Spleen (tissue), 11 donors: ENCODE data around the gene STX4. TPM values are rescaled to one million over a fixed set of nuclear protein-coding genes. Genes with fewer than 3 reads are reported as not detected.
A peak's percentile ranks its signal among the peaks of the same experiment; 100 is the strongest.

Experiments
- DNase-seq: peaks from one replicate; pipeline ENCODE4 v3.0.0-alpha.2; 2020
- H3K27ac ChIP-seq, 8 donors: fragments of 200-600 bp; sonication (generic) in 7 of 8; 1 replicate in 4 of 8; 2 replicates in 4 of 8; pipeline versions ENCODE4 v1.5.0 to v1.8.0; 2016 to 2021; ENCODE audit warnings: inconsistent platforms in 4 of 8, mild to moderate bottlenecking in 4 of 8, moderate library complexity in 1 of 8
- H3K27me3 ChIP-seq, 7 donors: fragments of 200-600 bp; sonication (generic) in 6 of 7; replicated peaks in 1 of 7; 1 replicate in 4 of 7; 2 replicates in 3 of 7; pipeline versions ENCODE4 v1.5.0 to v1.8.0; 2016 to 2021; ENCODE audit warnings: inconsistent platforms in 3 of 7, mild to moderate bottlenecking in 1 of 7
- H3K36me3 ChIP-seq, 6 donors: fragments of 200-600 bp; sonication (generic) in 5 of 6; 1 replicate in 4 of 6; 2 replicates in 2 of 6; pipeline versions ENCODE4 v1.5.0 to v1.8.0; 2016 to 2021; ENCODE audit warnings: inconsistent platforms in 2 of 6
- H3K4me1 ChIP-seq, 6 donors: fragments of 200-600 bp; sonication (generic) in 5 of 6; 1 replicate in 3 of 6; 2 replicates in 3 of 6; pipeline versions ENCODE4 v1.5.0 to v1.8.0; 2016 to 2021; ENCODE audit warnings: inconsistent platforms in 3 of 6
- H3K4me3 ChIP-seq, 8 donors: fragments of 200-600 bp; sonication (generic) in 7 of 8; 1 replicate in 4 of 8; 2 replicates in 4 of 8; pipeline versions ENCODE4 v1.5.0 to v1.8.0; 2016 to 2021; ENCODE audit warnings: inconsistent platforms in 4 of 8, mild to moderate bottlenecking in 4 of 8, moderate library complexity in 2 of 8
- H3K9me3 ChIP-seq, 8 donors: fragments of 200-600 bp; sonication (generic) in 7 of 8; 1 replicate in 4 of 8; 2 replicates in 4 of 8; pipeline versions ENCODE4 v1.5.0 to v1.8.0; 2016 to 2021; ENCODE audit warnings: inconsistent platforms in 4 of 8
- POLR2A ChIP-seq, 3 donors: fragments of 450-650 bp; IDR thresholded peaks; one replicate each; pipeline ENCODE4 v1.5.1; 2017; ENCODE audit warnings: antibody characterized with exemption in 3 of 3, mild to moderate bottlenecking in 1 of 3
- POLR2AphosphoS5 ChIP-seq, 3 donors: sonication (generic); formaldehyde crosslinking; IDR thresholded peaks; one replicate each; pipeline ENCODE4 v1.5.1; 2017; ENCODE audit warnings: antibody characterized with exemption in 3 of 3
- WGBS, 5 donors: extraction: QIAGEN DNeasy Blood & Tissue Kit in 3 of 5; methylation state at CpG; one replicate each; pipeline versions ENCODE4 v1.1.5 to v1.1.7; 2013 to 2018; 5-methylcytosine and 5-hydroxymethylcytosine counted together
- intact Hi-C: fragments of 100-400 bp; cut with DNase I; formaldehyde crosslinking; loops from one replicate; pipeline ENCODE4 v1.15.0; 2023; ENCODE audit warnings: low total_unique reads
- polyA plus RNA-seq, 3 donors: library from polyadenylated mRNA; stranded (reverse); fragments of 200-250 nt; gene quantifications; one replicate each; pipeline ENCODE4 v1.2.1, GENCODE V29; 2013
- total RNA-seq, 7 donors: library from RNA; depleted of rRNA in 3 of 7; stranded (reverse); fragments of >200 nt in 3 of 7; fragmentation: NEBNext Ultra II Directional in 4 of 7; extraction: Animal tissue kit (Norgen Biotek cat#: 25700) in 4 of 7; gene quantifications; one replicate each; pipeline versions ENCODE4 v1.1.0 to v1.2.1, GENCODE V29; 2016 to 2021
- TF ChIP-seq, protein P1 (sequence below), 11 experiments: fragments of 200-600 bp in 7 of 11; fragments of 450-650 bp in 4 of 11; sonication (generic) in 4 of 11; IDR thresholded peaks in 8 of 11; conservative IDR thresholded peaks in 3 of 11; 1 replicate in 7 of 11; 2 replicates in 4 of 11; pipeline versions ENCODE4 v1.4.0 to v1.8.0; 2016 to 2021; ENCODE audit warnings: antibody characterized with exemption in 11 of 11, inconsistent platforms in 4 of 11, mild to moderate bottlenecking in 1 of 11
- donor health status: healthy with polysubstance abuse.
- donor health status: DM: no; HTN: no; CAD: no; lungs with moderate emphysema.
- donor health status: DM: no; HTN: no; CAD: no.
- donor health status: Bipolar disorder and iron deficiency.
- donor health status: healthy.
- donor health status: DM: no; HTN: no; CAD: no.
- donor health status: DM: yes; HTN: yes; CAD: no.

The STX4 gene
- total and polyA plus RNA-seq, 10 donors, result 54.0 to 135 (median 86.9) TPM

DNA sequence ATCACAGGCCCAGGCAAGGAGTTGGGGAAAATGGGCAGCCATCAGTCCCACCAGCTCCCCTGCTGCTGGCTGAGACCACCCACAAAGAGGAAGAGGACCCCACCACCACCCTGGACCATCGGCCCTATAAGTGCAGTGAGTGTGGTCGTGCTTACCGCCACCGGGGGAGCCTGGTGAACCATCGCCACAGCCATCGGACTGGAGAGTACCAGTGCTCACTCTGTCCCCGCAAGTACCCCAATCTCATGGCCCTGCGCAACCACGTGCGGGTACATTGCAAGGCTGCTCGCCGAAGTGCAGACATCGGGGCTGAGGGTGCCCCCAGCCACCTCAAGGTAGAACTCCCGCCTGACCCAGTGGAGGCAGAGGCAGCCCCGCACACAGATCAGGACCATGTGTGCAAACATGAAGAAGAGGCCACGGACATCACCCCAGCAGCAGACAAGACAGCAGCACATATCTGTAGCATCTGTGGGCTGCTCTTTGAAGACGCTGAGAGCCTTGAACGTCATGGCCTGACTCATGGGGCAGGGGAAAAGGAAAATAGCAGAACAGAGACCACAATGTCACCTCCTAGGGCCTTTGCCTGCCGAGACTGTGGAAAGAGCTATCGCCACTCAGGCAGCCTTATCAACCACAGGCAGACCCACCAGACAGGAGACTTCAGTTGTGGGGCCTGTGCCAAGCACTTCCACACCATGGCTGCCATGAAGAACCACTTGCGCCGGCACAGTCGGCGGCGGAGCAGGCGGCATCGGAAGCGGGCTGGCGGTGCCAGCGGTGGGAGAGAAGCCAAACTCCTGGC is 44.4 kb downstream of the STX4 start:
- no peaks in the 10 kb centered on the region for H3K9me3 ChIP-seq
- 92 to 97% (median 95%) methylated on average over 16 to 30 of the region's 30 CpGs for WGBS, 5 donors
- no peak overlapping the region for H3K27ac ChIP-seq
- H3K4me3 ChIP-seq, result no peak overlapping the region
- intact Hi-C loops, result no loop called here
- TF ChIP-seq POLR2AphosphoS5 (IDR thresholded peaks at IDR 0.05) (peak in 2 of 3 donors; percentile 29 to 43), POLR2A (IDR thresholded peaks at IDR 0.05) (no peak)
- H3K4me1 ChIP-seq, result peaks cover 8 to 85% (median 45%) of the 10 kb centered on the region in 6 donors
- DNase-seq, result no peak
- H3K36me3 ChIP-seq, result peaks cover 0 to 72% (median 64%) of the 10 kb centered on the region in 6 donors
- H3K27me3 ChIP-seq, result no peaks in the 10 kb centered on the region

DNA sequence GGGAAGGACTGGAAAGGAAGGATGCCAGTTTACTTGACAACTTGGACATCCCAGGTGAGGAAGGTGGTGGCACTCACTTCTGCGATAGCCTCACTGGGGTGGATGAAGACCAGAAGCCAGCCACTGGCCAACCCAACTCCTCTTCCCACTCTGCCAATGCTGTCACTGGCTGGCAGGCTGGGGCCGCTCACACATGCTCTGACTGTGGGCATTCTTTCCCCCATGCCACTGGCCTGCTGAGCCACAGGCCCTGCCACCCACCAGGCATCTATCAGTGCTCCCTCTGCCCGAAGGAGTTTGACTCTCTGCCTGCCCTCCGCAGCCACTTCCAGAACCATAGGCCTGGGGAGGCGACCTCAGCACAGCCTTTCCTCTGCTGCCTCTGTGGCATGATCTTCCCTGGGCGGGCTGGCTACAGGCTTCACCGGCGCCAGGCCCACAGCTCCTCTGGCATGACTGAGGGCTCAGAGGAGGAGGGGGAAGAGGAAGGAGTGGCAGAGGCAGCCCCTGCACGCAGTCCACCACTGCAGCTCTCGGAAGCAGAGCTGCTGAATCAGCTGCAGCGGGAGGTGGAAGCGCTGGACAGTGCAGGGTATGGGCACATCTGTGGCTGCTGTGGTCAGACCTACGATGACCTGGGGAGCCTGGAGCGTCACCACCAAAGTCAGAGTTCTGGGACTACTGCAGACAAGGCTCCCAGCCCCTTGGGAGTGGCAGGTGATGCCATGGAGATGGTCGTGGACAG is 45.4 kb downstream of the STX4 start:
- Histone ChIP-seq H3K9me3 (no peaks in the 10 kb centered on the region), H3K36me3 (peaks cover 0 to 82% (median 73%) of the 10 kb centered on the region in 6 donors), H3K4me1 (peaks cover 8 to 88% (median 44%) of the 10 kb centered on the region in 6 donors), H3K27me3 (no peaks in the 10 kb centered on the region), H3K27ac (peak overlapping the region in 2 of 8 donors; percentile 10 to 11), H3K4me3 (no peak overlapping the region)
- intact Hi-C loops, result no loop called here
- 81 to 93% (median 90%) methylated on average over 10 to 15 of the region's 15 CpGs for WGBS, 5 donors
- DNase-seq, result peak; percentile 66
- TF ChIP-seq, protein P1, sequence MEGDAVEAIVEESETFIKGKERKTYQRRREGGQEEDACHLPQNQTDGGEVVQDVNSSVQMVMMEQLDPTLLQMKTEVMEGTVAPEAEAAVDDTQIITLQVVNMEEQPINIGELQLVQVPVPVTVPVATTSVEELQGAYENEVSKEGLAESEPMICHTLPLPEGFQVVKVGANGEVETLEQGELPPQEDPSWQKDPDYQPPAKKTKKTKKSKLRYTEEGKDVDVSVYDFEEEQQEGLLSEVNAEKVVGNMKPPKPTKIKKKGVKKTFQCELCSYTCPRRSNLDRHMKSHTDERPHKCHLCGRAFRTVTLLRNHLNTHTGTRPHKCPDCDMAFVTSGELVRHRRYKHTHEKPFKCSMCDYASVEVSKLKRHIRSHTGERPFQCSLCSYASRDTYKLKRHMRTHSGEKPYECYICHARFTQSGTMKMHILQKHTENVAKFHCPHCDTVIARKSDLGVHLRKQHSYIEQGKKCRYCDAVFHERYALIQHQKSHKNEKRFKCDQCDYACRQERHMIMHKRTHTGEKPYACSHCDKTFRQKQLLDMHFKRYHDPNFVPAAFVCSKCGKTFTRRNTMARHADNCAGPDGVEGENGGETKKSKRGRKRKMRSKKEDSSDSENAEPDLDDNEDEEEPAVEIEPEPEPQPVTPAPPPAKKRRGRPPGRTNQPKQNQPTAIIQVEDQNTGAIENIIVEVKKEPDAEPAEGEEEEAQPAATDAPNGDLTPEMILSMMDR (IDR thresholded peaks at IDR 0.05 in 8 of 11, conservative IDR thresholded peaks at IDR 0.05 in 3 of 11), result no peak
- TF ChIP-seq POLR2AphosphoS5 (IDR thresholded peaks at IDR 0.05) (peak in 1 of 3 donors; percentile 61), POLR2A (IDR thresholded peaks at IDR 0.05) (no peak)

DNA sequence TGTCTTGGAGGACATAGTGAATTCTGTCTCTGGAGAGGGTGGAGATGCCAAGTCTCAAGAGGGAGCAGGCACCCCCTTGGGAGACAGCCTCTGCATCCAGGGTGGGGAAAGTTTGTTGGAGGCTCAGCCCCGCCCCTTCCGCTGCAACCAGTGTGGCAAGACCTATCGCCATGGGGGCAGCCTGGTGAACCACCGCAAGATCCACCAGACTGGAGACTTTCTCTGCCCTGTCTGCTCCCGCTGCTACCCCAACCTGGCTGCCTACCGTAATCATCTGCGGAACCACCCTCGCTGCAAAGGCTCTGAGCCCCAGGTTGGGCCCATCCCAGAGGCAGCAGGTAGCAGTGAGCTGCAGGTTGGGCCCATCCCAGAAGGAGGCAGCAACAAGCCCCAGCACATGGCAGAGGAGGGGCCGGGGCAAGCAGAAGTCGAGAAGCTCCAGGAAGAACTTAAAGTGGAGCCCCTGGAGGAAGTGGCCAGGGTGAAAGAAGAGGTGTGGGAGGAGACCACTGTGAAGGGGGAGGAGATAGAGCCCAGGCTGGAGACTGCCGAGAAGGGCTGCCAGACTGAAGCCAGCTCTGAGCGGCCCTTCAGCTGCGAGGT is 46.1 kb downstream of the STX4 start:
- 60 to 79% (median 69%) methylated on average over 12 to 13 of the region's 13 CpGs for WGBS, 5 donors
- peaks cover 8 to 88% (median 44%) of the 10 kb centered on the region in 6 donors for H3K4me1 ChIP-seq
- DNase-seq, result peak; percentile 74
- TF ChIP-seq, protein P1 (IDR thresholded peaks at IDR 0.05 in 8 of 11, conservative IDR thresholded peaks at IDR 0.05 in 3 of 11), result no peak
- TF ChIP-seq POLR2AphosphoS5 (IDR thresholded peaks at IDR 0.05), result no peak
- TF ChIP-seq POLR2A (IDR thresholded peaks at IDR 0.05), result no peak
- H3K27ac ChIP-seq, result peak overlapping the region in 2 of 8 donors; percentile 10 to 11
- intact Hi-C loops, result no loop called here
- H3K36me3 ChIP-seq, result peaks cover 0 to 89% (median 78%) of the 10 kb centered on the region in 6 donors
- H3K27me3 ChIP-seq, result no peaks in the 10 kb centered on the region
- no peaks in the 10 kb centered on the region for H3K9me3 ChIP-seq
- H3K4me3 ChIP-seq, result no peak overlapping the region

DNA sequence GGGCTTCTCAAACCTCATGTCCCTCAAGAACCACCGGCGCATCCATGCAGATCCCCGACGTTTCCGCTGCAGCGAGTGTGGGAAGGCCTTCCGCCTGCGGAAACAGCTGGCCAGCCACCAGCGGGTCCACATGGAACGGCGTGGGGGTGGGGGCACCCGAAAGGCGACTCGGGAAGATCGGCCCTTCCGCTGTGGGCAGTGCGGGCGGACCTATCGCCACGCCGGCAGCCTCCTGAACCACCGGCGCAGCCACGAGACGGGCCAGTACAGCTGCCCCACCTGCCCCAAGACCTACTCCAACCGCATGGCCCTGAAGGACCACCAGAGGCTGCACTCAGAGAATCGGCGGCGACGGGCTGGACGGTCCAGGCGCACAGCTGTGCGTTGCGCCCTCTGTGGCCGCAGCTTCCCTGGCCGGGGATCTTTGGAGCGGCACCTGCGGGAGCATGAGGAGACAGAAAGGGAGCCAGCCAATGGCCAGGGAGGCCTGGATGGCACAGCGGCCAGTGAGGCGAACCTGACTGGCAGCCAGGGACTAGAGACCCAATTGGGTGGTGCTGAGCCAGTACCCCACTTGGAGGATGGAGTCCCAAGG is 46.8 kb downstream of the STX4 start:
- H3K27ac ChIP-seq, result no peak overlapping the region
- no peaks in the 10 kb centered on the region for H3K27me3 ChIP-seq
- DNase-seq, result peak; percentile 76
- no peak for TF ChIP-seq POLR2A (IDR thresholded peaks at IDR 0.05)
- TF ChIP-seq, protein P1 (IDR thresholded peaks at IDR 0.05 in 8 of 11, conservative IDR thresholded peaks at IDR 0.05 in 3 of 11), result no peak
- TF ChIP-seq POLR2AphosphoS5 (IDR thresholded peaks at IDR 0.05), result peak in 1 of 3 donors; percentile 61
- intact Hi-C loops, result no loop called here
- H3K36me3 ChIP-seq, result peaks cover 0 to 96% (median 83%) of the 10 kb centered on the region in 6 donors
- H3K9me3 ChIP-seq, result no peaks in the 10 kb centered on the region
- WGBS, 5 donors, result 92 to 97% (median 95%) methylated on average over 11 to 40 of the region's 40 CpGs
- H3K4me3 ChIP-seq, result no peak overlapping the region
- H3K4me1 ChIP-seq, result peaks cover 4 to 84% (median 37%) of the 10 kb centered on the region in 6 donors
